ENCODE results near the gene SEMA5A.

Gene SEMA5A

GRCh38 chr5:9382522-9382921, 163.4 kb downstream of the SEMA5A start:
- H3K4me1 Mint-ChIP-seq: no peaks in the 10 kb centered on the region
- H3K27me3 Mint-ChIP-seq: no peaks in the 10 kb centered on the region
- no peaks in the 10 kb centered on the region for H3K36me3 Mint-ChIP-seq
- H3K27ac Mint-ChIP-seq: no peak overlapping the region
- ATAC-seq (replicated peaks) (no peak), DNase-seq (no peak)
- peaks cover 0 to 1% of the 10 kb centered on the region in 2 donors for H3K9me3 Mint-ChIP-seq
- no peak overlapping the region for H3K4me3 Mint-ChIP-seq

GRCh38 chr5:9381464-9381863, 164.4 kb downstream of the SEMA5A start:
- DNase-seq (no peak), ATAC-seq (replicated peaks) (no peak)
- Mint-ChIP-seq H3K4me3 (no peak overlapping the region), H3K36me3 (no peaks in the 10 kb centered on the region), H3K4me1 (no peaks in the 10 kb centered on the region), H3K27ac (no peak overlapping the region), H3K9me3 (peaks cover 0 to 1% of the 10 kb centered on the region in 2 donors), H3K27me3 (no peaks in the 10 kb centered on the region)

- no peaks in the 10 kb centered on the region for H3K27me3 Mint-ChIP-seq
- no peaks in the 10 kb centered on the region for H3K36me3 Mint-ChIP-seq
- peaks cover 5 to 7% of the 10 kb centered on the region in 2 donors for H3K9me3 Mint-ChIP-seq
- no peak overlapping the region for H3K4me3 Mint-ChIP-seq
- no peak overlapping the region for H3K27ac Mint-ChIP-seq
- DNase-seq (no peak), ATAC-seq (replicated peaks) (no peak)
- H3K4me1 Mint-ChIP-seq: no peaks in the 10 kb centered on the region
Observed at GRCh38 chr5:9380109-9380508, 165.8 kb downstream of the SEMA5A start.

GRCh38 chr5:9376363-9377117, 169.3 kb downstream of the SEMA5A start:
- no peak for DNase-seq
- H3K27ac Mint-ChIP-seq: no peak overlapping the region
- no peaks in the 10 kb centered on the region for H3K36me3 Mint-ChIP-seq
- no peak for ATAC-seq (replicated peaks)
- peaks cover 5 to 7% of the 10 kb centered on the region in 2 donors for H3K9me3 Mint-ChIP-seq
- H3K27me3 Mint-ChIP-seq: no peaks in the 10 kb centered on the region
- no peak overlapping the region for H3K4me3 Mint-ChIP-seq
- no peaks in the 10 kb centered on the region for H3K4me1 Mint-ChIP-seq

- no peaks in the 10 kb centered on the region for H3K36me3 Mint-ChIP-seq
- no peak overlapping the region for H3K4me3 Mint-ChIP-seq
- H3K4me1 Mint-ChIP-seq: no peaks in the 10 kb centered on the region
- H3K9me3 Mint-ChIP-seq: peaks cover 5 to 7% of the 10 kb centered on the region in 2 donors
- no peaks in the 10 kb centered on the region for H3K27me3 Mint-ChIP-seq
- ATAC-seq (replicated peaks) (no peak), DNase-seq (no peak)
- H3K27ac Mint-ChIP-seq: no peak overlapping the region
Observed at GRCh38 chr5:9375756-9376155, 170.1 kb downstream of the SEMA5A start.

GRCh38 chr5:9374025-9374424, 171.8 kb downstream of the SEMA5A start:
- Mint-ChIP-seq H3K4me3 (no peak overlapping the region), H3K27me3 (no peaks in the 10 kb centered on the region)

GRCh38 chr5:9373571-9373970, 172.3 kb downstream of the SEMA5A start:
- Mint-ChIP-seq H3K36me3 (no peaks in the 10 kb centered on the region), H3K27me3 (no peaks in the 10 kb centered on the region), H3K9me3 (peaks cover 5 to 7% of the 10 kb centered on the region in 2 donors), H3K4me1 (no peaks in the 10 kb centered on the region), H3K4me3 (no peak overlapping the region), H3K27ac (no peak overlapping the region)
- DNase-seq: no peak
- no peak for ATAC-seq (replicated peaks)

More at GRCh38 chr5:9374025-9374424, 171.8 kb downstream of the SEMA5A start:
- ATAC-seq (replicated peaks): no peak
- no peak for DNase-seq
- no peaks in the 10 kb centered on the region for H3K4me1 Mint-ChIP-seq
- H3K27ac Mint-ChIP-seq: no peak overlapping the region
- no peaks in the 10 kb centered on the region for H3K36me3 Mint-ChIP-seq
- peaks cover 5 to 7% of the 10 kb centered on the region in 2 donors for H3K9me3 Mint-ChIP-seq

- Mint-ChIP-seq H3K27me3 (no peaks in the 10 kb centered on the region), H3K27ac (no peak overlapping the region), H3K9me3 (peaks cover 0 to 2% of the 10 kb centered on the region in 2 donors), H3K36me3 (no peaks in the 10 kb centered on the region), H3K4me1 (no peaks in the 10 kb centered on the region), H3K4me3 (no peak overlapping the region)
- DNase-seq (no peak), ATAC-seq (replicated peaks) (no peak)
Observed at GRCh38 chr5:9370256-9370655, 175.6 kb downstream of the SEMA5A start.

- H3K36me3 Mint-ChIP-seq: no peaks in the 10 kb centered on the region
- H3K27me3 Mint-ChIP-seq: no peaks in the 10 kb centered on the region
- DNase-seq (no peak), ATAC-seq (replicated peaks) (no peak)
- peaks cover 5 to 8% of the 10 kb centered on the region in 2 donors for H3K9me3 Mint-ChIP-seq
- peaks cover 2 to 6% of the 10 kb centered on the region in 2 donors for H3K4me1 Mint-ChIP-seq
- H3K27ac Mint-ChIP-seq: no peak overlapping the region
- no peak overlapping the region for H3K4me3 Mint-ChIP-seq
Observed at GRCh38 chr5:9365512-9365911, 180.4 kb downstream of the SEMA5A start.

- Mint-ChIP-seq H3K36me3 (no peaks in the 10 kb centered on the region), H3K27ac (no peak overlapping the region), H3K9me3 (peaks cover 5 to 8% of the 10 kb centered on the region in 2 donors), H3K4me1 (peaks cover 2 to 6% of the 10 kb centered on the region in 2 donors), H3K4me3 (no peak overlapping the region), H3K27me3 (no peaks in the 10 kb centered on the region)
- ATAC-seq (replicated peaks) (no peak), DNase-seq (no peak)
Observed at GRCh38 chr5:9363449-9363848, 182.4 kb downstream of the SEMA5A start.

GRCh38 chr5:9363026-9363425, 182.8 kb downstream of the SEMA5A start:
- H3K36me3 Mint-ChIP-seq: no peaks in the 10 kb centered on the region
- H3K27me3 Mint-ChIP-seq: no peaks in the 10 kb centered on the region
- ATAC-seq (replicated peaks) (peak in 1 of 2 donors; percentile 42), DNase-seq (no peak)
- no peak overlapping the region for H3K4me3 Mint-ChIP-seq
- H3K4me1 Mint-ChIP-seq: peaks cover 2 to 6% of the 10 kb centered on the region in 2 donors
- peaks cover 5 to 11% of the 10 kb centered on the region in 2 donors for H3K9me3 Mint-ChIP-seq
- H3K27ac Mint-ChIP-seq: no peak overlapping the region

GRCh38 chr5:9362600-9362999, 183.3 kb downstream of the SEMA5A start:
- ATAC-seq (replicated peaks): peak; percentile 41 to 77

GRCh38 chr5:9361835-9362234, 184.0 kb downstream of the SEMA5A start:
- ATAC-seq (replicated peaks): peak; percentile 52 to 61
- Mint-ChIP-seq H3K4me3 (no peak overlapping the region), H3K36me3 (no peaks in the 10 kb centered on the region), H3K9me3 (peaks cover 3 to 13% of the 10 kb centered on the region in 2 donors), H3K4me1 (peaks cover 2 to 6% of the 10 kb centered on the region in 2 donors), H3K27ac (no peak overlapping the region), H3K27me3 (no peaks in the 10 kb centered on the region)
- DNase-seq: peak; percentile 2

More at GRCh38 chr5:9362600-9362999, 183.3 kb downstream of the SEMA5A start:
- Mint-ChIP-seq H3K27ac (no peak overlapping the region), H3K4me3 (no peak overlapping the region), H3K9me3 (peaks cover 3 to 13% of the 10 kb centered on the region in 2 donors), H3K4me1 (peaks cover 2 to 6% of the 10 kb centered on the region in 2 donors), H3K27me3 (no peaks in the 10 kb centered on the region), H3K36me3 (no peaks in the 10 kb centered on the region)
- no peak for DNase-seq

GRCh38 chr5:9358961-9359685, 186.8 kb downstream of the SEMA5A start:
- Mint-ChIP-seq H3K27me3 (no peaks in the 10 kb centered on the region), H3K36me3 (no peaks in the 10 kb centered on the region), H3K4me3 (no peak overlapping the region), H3K4me1 (peaks cover 2 to 6% of the 10 kb centered on the region in 2 donors), H3K27ac (no peak overlapping the region), H3K9me3 (peaks cover 9 to 22% of the 10 kb centered on the region in 2 donors)
- DNase-seq (no peak), ATAC-seq (replicated peaks) (no peak)

- H3K27ac Mint-ChIP-seq: no peak overlapping the region
- no peaks in the 10 kb centered on the region for H3K4me1 Mint-ChIP-seq
- no peak for DNase-seq
- H3K4me3 Mint-ChIP-seq: no peak overlapping the region
- H3K27me3 Mint-ChIP-seq: no peaks in the 10 kb centered on the region
- no peak for ATAC-seq (replicated peaks)
- H3K9me3 Mint-ChIP-seq: peaks cover 8 to 19% of the 10 kb centered on the region in 2 donors
- no peaks in the 10 kb centered on the region for H3K36me3 Mint-ChIP-seq
Observed at GRCh38 chr5:9356351-9356825, 189.5 kb downstream of the SEMA5A start.

Measured in stimulated activated naive B cell treated with anti-CD40 and anti-IgM and Interleukin-4, amounts not matched to agents 10 μg/mL and 1 μg/mL and 100 μg/mL, for 72 hours (primary cell).